Hematopoietic multipotent progenitor cell treated with erythropoietin and hydrocortisone succinate and interleukin-3 and kit ligand, for 6 days (in vitro differentiated cells): ENCODE measurements around the gene SDK2.
A peak's percentile ranks its signal among the peaks of the same experiment; 100 is the strongest.
"Not testable (repeated sequence)": the region's sequence is repeated elsewhere in the genome, so short reads cannot be mapped to it uniquely, and the experiment has no call there.

Source experiments
- DNase-seq: peaks from one replicate; pipeline ENCODE4 v3.0.0-alpha.2; 2015

SDK2 gene

GRCh38 chr17:73336408-73337329 is 307.6 kb downstream of the SDK2 start:
- no peak for DNase-seq

- no peak for DNase-seq
Measured at GRCh38 chr17:73335591-73336407, 308.4 kb downstream of the SDK2 start.

DNA sequence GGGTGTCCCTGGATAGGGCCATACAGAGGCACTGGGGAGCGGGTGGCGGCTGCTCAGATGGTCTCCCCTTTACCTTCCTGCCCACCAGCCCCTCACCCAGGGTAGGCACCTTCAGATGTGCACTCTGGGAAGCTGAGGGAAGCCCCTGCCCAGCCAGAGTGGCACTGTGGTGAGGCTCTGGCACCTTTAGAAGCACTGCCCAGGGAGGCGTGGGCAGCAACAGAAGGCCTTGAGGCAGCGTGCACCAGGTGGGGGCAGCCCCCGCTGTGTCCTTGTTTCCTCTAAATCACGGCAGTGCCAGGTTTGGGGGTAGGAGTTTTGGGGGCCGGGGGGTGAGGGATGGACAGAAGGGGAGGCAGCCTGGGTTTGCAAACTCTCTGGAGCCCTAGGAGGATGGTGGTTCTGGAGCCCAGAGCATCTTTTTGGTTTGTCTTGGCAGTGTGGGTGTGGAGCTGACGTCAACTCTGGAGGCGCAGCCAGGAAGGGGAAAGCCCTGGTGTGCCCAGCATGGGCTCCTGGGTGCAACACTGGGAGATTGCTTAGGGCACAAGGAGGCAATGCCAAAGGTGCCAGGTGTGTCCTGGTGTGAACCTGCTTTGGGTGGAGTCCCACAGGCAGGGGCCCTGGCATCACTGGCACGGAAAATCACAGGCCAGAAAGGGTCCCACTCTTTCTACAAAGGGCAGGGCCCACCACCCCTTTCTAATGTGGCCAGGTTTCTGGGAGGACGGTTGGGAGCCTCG is 309.3 kb downstream of the SDK2 start:
- DNase-seq = no peak

DNA sequence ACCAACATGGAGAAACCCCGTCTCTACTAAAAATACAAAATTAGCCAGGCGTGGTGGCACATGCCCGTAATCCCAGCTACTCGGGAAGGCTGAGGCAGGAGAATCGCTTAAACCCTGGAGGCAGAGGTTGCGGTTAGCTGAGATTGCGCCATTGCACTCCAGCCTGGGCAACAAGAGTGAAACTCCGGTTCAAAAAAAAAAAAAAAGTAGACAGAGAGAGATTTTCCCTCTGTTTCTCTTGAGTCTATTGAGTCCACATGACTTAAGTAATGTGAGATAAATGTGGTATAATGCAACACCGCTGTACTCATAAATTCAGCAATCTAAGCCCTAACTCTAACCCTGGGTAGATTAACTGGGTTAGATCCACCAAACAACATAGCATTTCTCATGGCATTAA is 310.8 kb downstream of the SDK2 start:
- not testable (repeated sequence) for DNase-seq

- no peak for DNase-seq
Measured at GRCh38 chr17:73331060-73331459, 313.2 kb downstream of the SDK2 start.

DNA sequence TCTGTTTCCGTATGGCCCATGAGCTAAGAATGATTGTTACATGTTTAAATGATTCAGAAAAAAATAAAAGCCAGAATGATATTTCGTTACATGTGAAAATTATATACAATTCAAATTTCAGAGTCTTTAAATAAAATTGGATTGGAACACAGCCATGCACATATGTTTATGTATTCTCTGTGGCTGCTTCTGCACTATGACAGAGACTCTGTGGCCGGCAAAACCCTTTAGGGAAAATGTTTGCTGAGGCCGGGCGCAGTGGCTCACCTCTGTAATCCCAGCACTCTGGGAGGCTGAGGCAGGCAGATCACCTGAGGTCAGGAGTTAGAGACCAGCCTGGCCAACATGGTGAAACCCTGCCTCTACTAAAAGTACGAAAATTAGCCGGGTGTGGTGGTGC is 316.6 kb downstream of the SDK2 start:
- no peak for DNase-seq

- no peak for DNase-seq
Measured at GRCh38 chr17:73325527-73325842, 318.8 kb downstream of the SDK2 start.

DNA sequence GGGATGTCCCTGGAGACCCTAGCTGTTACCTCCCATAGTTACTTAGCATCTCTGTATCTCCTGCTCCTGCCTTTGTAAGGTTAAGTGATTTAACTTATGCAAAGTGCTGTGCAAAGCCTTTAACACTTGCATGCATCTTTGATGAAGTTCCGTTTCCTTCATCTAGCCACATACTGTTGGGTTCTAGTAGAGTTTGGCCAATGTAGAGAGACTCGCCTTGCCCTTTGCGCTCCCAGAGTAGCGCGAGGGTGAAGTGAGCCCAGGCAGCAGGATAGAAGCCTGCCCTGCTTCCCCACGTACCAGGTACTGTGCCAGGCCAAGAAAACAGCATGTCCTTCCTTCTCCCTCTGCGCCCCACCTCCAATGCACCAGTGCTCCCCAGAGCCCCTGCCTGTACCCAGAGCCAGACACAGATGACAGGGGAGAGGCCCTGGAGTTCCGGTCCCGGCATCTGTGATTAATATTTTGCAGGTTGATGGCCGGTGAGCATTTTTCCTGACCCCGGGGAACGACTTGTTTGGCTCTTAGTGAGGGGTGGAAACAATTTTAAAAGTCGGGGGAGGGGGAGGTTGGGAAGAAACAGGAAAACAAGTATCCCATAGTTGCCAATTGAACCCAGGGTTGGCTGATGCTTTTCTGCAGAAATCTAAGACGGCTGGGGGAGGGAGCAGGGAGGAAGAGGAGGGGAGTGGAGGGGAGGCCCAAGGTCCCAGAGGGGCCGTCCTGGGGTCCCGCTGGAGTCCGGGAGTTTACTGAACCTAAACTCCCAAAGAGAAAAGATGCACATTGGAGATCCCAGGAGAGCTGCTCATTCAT is 319.3 kb downstream of the SDK2 start:
- no peak for DNase-seq

GRCh38 chr17:73324160-73324475 is 320.1 kb downstream of the SDK2 start:
- DNase-seq = no peak

DNA sequence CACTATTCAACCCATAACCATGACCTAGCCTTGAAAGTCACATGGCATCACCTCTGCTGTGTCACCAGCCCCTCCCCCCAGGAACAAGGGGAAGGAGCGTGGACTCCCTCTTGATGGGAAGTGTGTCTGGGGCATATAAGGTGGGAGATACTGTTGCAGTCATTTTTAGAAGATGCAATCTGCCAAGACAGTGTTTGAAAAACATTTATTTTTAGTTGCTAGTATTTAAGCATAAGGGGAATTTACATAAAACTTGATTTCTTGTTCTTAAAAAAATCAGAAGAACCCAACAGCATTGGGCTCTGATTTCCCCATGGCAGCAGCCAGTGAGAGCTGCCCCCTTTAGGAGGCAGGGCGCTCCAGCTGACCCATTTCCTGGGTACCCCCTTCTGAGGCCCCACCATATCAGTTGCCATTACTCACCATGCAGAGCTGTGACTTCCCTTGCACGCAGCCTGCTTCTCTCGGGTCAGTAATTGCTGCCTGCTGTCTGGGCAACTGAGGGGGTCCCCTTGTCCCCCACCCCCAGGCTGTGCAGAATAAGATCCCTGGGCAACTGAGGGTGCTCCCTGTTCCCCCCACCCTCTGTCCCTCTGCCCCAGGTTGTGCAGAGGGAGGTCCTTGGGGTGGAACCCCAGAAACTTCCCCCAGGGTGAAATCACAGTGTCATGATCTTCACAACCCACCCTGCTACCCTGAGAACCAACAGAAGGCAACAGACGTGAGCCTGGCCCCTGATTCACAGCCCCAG is 320.7 kb downstream of the SDK2 start:
- no peak for DNase-seq

- no peak for DNase-seq
Measured at GRCh38 chr17:73320601-73321264, 323.5 kb downstream of the SDK2 start.

GRCh38 chr17:73319766-73320165 is 324.5 kb downstream of the SDK2 start:
- DNase-seq = no peak

DNA sequence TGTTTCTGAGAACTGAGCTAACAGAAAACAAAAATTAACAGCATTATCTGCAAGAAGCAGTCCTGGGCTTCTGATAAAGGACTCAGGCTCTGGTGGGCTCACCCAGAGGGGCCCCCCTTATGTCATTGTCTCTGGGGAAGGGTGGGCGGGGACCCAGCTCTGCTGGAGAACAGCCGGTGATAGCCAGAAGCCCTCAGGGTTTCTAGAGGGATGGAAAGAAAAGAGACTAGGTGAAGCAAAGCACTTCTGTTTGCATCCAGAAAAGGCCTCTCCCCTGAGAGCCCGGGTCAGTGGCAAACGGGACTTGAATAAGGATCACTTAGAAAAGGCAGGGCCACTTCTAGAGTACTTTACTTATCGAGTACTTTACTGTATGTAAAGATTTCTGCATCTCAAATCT is 325.4 kb downstream of the SDK2 start:
- peak; percentile 79 for DNase-seq

DNA sequence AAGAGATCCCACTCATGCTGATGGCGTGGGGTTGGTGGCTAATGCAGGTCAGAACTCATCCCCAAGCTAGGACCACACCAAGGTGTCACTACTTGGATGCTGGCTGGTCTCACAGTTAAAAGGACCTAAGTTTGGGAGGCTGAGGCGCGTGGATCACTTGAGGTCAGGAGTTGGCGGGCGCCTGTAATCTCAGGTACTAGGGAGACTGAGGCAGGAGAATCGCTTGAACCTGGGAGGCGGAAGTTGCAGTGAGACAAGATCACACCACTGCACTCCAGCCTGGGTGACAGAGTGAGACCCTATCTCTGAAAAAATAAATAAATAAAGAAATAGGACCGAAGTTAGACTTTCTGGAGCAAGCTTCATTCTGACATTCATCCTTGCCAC is 325.8 kb downstream of the SDK2 start:
- no peak for DNase-seq

DNA sequence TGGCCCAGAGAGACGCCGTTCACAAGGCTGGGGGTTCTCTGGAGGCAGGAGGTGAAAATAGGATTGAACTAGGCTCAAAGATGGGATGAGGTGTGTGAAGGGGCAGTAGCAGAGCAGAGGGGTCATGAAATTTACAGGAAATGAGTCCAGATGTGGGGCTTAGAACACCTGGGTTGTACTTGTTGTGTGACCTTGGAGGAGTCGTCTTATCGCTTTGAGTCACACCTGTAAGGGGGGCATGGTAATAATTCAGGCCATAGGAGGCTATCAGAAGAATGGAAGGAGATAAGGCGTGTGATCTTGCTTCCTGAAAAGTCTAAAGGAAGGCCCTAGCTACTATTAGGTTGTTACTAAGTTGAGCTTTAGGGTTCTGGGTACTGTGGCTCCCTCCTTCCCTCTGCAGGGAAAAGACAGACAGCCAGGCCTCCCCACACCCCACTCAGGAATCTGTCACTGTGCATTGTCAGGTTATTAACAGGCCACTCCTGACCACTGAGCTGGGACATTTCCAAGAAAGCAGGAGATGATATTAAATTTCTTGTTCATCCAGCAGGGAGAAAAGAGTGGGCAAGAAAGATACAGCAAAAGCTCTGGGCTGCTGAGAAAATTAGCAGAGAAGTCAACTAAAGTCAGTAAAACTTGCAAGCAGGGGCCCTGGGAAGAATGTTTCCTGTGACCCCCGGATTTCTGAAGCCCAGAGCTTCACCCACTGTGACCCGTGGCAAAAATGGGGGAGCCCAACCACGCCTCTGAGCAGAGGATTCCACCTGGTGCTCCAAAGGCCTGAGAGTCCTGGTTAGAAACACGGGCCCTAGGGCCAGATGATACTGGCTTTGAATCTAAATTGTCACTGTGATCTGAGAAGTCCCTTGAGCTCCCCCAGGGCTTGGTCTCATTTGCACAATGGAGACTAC is 326.5 kb downstream of the SDK2 start:
- DNase-seq = peak; percentile 38

DNA sequence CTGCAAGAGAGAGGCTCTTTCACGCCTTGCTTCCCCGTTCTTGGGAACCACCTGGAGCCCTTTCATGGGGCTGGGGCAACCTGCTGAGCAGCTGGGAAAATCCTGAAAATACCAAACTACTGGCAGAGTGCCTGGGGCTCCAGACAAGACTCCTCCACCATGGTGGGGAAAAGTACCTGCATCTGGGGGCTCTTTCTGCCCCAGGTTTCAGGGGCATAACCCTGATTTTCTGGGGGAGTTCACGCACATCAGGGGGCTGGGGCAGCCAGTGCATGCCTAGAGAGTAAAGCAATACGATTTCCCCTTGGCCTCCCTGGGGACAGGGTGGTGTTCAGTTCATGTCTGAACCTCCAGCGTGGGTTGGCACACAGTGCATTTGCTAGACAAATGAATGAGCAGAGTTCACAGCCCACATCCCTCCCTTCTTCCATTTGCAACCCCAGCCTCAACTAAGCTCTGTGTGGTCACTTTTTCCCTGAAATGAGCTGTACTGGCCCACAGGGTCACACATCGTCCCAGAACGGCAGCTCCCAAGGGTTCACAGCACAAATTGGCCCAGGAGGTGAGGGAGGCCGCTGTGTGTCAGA is 327.2 kb downstream of the SDK2 start:
- no peak for DNase-seq

DNA sequence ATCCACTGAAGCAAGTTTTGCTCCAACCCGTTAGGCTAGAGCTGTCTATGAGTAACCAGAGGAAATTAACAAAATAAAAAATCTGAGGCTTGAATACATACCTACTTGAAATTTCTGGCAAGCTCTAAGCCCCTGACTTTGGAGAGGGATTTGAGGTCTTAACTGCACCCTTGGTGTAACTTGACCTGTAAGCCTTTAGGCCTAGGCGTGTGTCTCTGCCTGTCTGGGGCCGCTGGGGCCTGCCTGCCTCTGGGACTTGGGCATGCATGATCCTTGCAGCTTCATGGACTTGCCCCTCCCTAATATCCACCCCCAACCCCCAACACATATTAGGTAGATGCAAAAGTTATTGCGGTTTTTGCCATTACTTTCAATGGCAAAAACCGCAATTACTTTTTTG is 328.8 kb downstream of the SDK2 start:
- no peak for DNase-seq

DNA sequence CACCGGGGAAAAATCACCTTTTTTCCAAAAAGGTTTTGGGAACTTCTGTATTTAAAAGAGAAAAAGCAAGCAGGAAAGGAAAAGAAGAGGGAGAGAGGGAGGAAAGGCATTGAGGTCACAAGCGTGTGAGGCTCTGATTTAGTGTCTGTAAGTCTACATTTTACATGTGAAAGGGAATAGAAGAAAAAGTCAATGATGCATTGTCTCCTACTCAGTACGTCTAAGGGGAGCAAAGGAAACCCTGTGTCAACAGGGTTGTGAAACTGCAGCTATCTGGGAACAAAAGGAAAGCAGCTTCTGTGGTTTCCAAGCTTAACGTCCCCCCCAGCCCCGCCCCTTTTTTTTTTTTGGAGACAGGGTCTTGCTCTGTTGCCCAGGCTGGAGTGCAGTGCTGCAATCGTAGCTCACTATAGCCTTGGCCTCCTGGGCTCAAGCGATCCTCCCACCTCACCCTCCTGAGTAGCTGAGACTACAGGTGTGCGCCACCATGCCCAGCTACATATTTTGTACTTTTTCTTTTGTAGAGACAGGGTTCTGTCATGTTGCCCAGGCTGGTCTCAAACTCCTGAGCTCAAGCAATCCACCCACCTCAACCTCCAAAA is 330.6 kb downstream of the SDK2 start:
- DNase-seq = no peak

DNA sequence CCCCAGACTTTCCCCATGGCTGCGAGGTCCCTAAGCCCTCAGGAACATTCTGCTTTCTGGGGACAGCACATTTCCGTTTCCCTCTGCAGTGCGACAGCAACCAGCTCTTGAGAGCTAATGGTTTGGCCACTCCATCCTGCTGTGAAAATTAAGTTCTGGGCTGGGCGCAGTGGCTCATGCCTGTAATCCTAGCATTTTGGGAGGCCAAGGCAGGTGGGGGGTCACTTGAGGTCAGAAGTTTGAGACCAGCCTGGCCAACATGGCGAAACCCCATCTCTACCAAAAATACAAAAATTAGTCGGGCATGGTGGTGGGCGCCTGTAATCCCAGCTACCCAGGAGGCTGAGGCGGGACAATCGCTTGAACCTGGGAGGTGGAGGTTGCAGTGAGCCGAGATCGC is 331.4 kb downstream of the SDK2 start:
- not testable (repeated sequence) for DNase-seq
